HCT116 (cell line): ENCODE measurements around the gene UPB1. TPM values are rescaled to one million over a fixed set of nuclear protein-coding genes. Genes with fewer than 3 reads are reported as not detected.
"Not testable (repeated sequence)": the region's sequence is repeated elsewhere in the genome, so short reads cannot be mapped to it uniquely, and the experiment has no call there.

Source experiments
- ATAC-seq: fragments of 200-7000 bp; cut with Tn5 transposase; 2 replicates; pipeline ENCODE4 v1.9.1; 2020; ENCODE audit warnings: mild to moderate bottlenecking, moderate library complexity
- BruUV-seq: library from RNA; stranded (reverse); fragments of 400-500 nt; replicated peaks from 2 replicates; lab custom pipeline; 2021; lab: Mats Ljungman, UMichigan
- CTCF ChIA-PET: fragments of 300-600 bp; sonication (Branson Sonifier 250); formaldehyde crosslinking; loops from one replicate; lab custom pipeline; 2021; ENCODE audit warnings: antibody characterized with exemption; lab: Charles Lee
- POLR2A ChIA-PET: fragments of 300-600, 350-600 bp; sonication (Branson Sonifier 250); formaldehyde crosslinking; loops from one replicate; lab custom pipeline; 2021; ENCODE audit warnings: antibody characterized with exemption; lab: Charles Lee
- RAD21 ChIA-PET, 2 experiments: fragments of 300-600 bp; sonication (Branson Sonifier 250); formaldehyde crosslinking; loops; one replicate each; lab custom pipeline; 2023; ENCODE audit warnings: low total read pairs in 2 of 2; ENCODE audit not compliant: uncharacterized antibody in 2 of 2, unreplicated experiment in 2 of 2, low non-redundant PET in 1 of 2; lab: Charles Lee
- DNase-seq: peaks from one replicate; pipeline ENCODE4 v3.0.0-alpha.2; 2010; ENCODE audit warnings: low read depth, low spot score
- H2AFZ ChIP-seq: fragments of 200-600 bp; shearing (Covaris generic), sonication (generic); 2 replicates; pipeline ENCODE4 v1.6.1; 2017; ENCODE audit warnings: low read depth, mixed run types, mixed read lengths, antibody characterized with exemption, low read length; ENCODE audit not compliant: poor library complexity, severe bottlenecking
- H3K27ac ChIP-seq: 2 replicates; pipeline ENCODE4 v1.5.1; 2012; ENCODE audit warnings: low read depth, low read length
- H3K27me3 ChIP-seq: fragments of 200-600 bp; sonication (generic); 2 replicates; pipeline ENCODE4 v1.6.1; 2016; ENCODE audit warnings: mixed run types, low read length, mixed read lengths; ENCODE audit not compliant: insufficient read depth
- H3K36me3 ChIP-seq, 2 experiments: fragments of 200-500 bp in 1 of 2; fragments of 200-600 bp in 1 of 2; sonication (Bioruptor generic) in 1 of 2; sonication (generic) in 1 of 2; 2 replicates each; pipeline versions ENCODE4 v1.5.1 to v1.6.1; 2014 to 2016; ENCODE audit warnings: low read length in 2 of 2, inconsistent platforms in 1 of 2, mixed read lengths in 1 of 2, mixed run types in 1 of 2; ENCODE audit not compliant: insufficient read depth in 2 of 2, control insufficient read depth in 1 of 2
- H3K4me1 ChIP-seq, 2 experiments: fragments of 200-600 bp in 1 of 2; sonication (generic) in 1 of 2; 2 replicates each; pipeline versions ENCODE4 v1.5.1 to v1.6.1; 2012 to 2017; ENCODE audit warnings: low read length in 2 of 2, inconsistent platforms in 1 of 2, mild to moderate bottlenecking in 1 of 2, mixed read lengths in 1 of 2, mixed run types in 1 of 2, moderate library complexity in 1 of 2; ENCODE audit not compliant: insufficient read depth in 2 of 2, control insufficient read depth in 1 of 2
- H3K4me2 ChIP-seq: fragments of 200-600 bp; sonication (generic); 2 replicates; pipeline ENCODE4 v1.6.1; 2017; ENCODE audit warnings: mixed run types, low read length, mixed read lengths
- H3K4me3 ChIP-seq, 2 experiments: fragments of 200-600 bp in 1 of 2; sonication (generic) in 1 of 2; replicated peaks in 1 of 2; 2 replicates each; pipeline ENCODE4 v1.5.1; 2011 to 2016; ENCODE audit warnings: low read length in 2 of 2, control low read depth in 1 of 2, low read depth in 1 of 2, mild to moderate bottlenecking in 1 of 2, mixed read lengths in 1 of 2, mixed run types in 1 of 2
- H3K79me2 ChIP-seq: fragments of 200-600 bp; sonication (generic); 2 replicates; pipeline ENCODE4 v1.6.1; 2017; ENCODE audit warnings: mild to moderate bottlenecking, mixed run types, low read length, moderate library complexity, mixed read lengths; ENCODE audit not compliant: insufficient read depth
- H3K9ac ChIP-seq: fragments of 200-600 bp; sonication (generic); 2 replicates; pipeline ENCODE4 v1.6.1; 2016; ENCODE audit warnings: low read length, mixed read lengths
- H3K9me2 ChIP-seq: fragments of 200-600 bp; sonication (generic), shearing (Covaris generic); 2 replicates; pipeline ENCODE4 v1.6.1; 2017; ENCODE audit warnings: mixed run types, mild to moderate bottlenecking, moderate library complexity; ENCODE audit not compliant: insufficient read depth
- H3K9me3 ChIP-seq, 2 experiments: fragments of 200-500 bp in 1 of 2; fragments of 200-600 bp in 1 of 2; sonication (Bioruptor generic) in 1 of 2; sonication (generic) in 1 of 2; 2 replicates each; pipeline ENCODE4 v1.6.1; 2014 to 2017; ENCODE audit warnings: low read length in 2 of 2, mixed read lengths in 2 of 2, inconsistent platforms in 1 of 2, low read depth in 1 of 2, mild to moderate bottlenecking in 1 of 2, mixed run types in 1 of 2, moderate library complexity in 1 of 2; ENCODE audit not compliant: control insufficient read depth in 1 of 2, insufficient read depth in 1 of 2
- H4K20me1 ChIP-seq: fragments of 200-600 bp; sonication (generic), shearing (Covaris generic); 2 replicates; pipeline ENCODE4 v1.6.1; 2017; ENCODE audit warnings: mixed run types, mild to moderate bottlenecking, moderate library complexity; ENCODE audit not compliant: insufficient read depth
- ELF1 ChIP-seq: IDR thresholded peaks from 2 replicates; pipeline ENCODE4 v1.6.1; 2012; ENCODE audit warnings: low read depth, borderline replicate concordance
- EZH2phosphoT487 ChIP-seq: fragments of 200-600 bp; IDR thresholded peaks from 2 replicates; pipeline ENCODE4 v1.6.1; 2018; ENCODE audit warnings: antibody characterized with exemption, borderline replicate concordance
- FOSL1 ChIP-seq: IDR thresholded peaks from 2 replicates; pipeline ENCODE4 v1.6.1; 2012; ENCODE audit warnings: low read depth
- JUND ChIP-seq: IDR thresholded peaks from 2 replicates; pipeline ENCODE4 v1.6.1; 2012
- POLR2AphosphoS5 ChIP-seq: IDR thresholded peaks from 2 replicates; pipeline ENCODE4 v1.6.1; 2011; ENCODE audit warnings: mild to moderate bottlenecking, low read depth, low read length, moderate library complexity
- YY1 ChIP-seq: IDR thresholded peaks from 2 replicates; pipeline ENCODE4 v1.6.1; 2011; ENCODE audit warnings: low read length, low read depth, moderate library complexity, mild to moderate bottlenecking; ENCODE audit not compliant: insufficient replicate concordance; ENCODE audit errors: extremely low read depth
- ZBTB33 ChIP-seq: IDR thresholded peaks from 2 replicates; pipeline ENCODE4 v1.6.1; 2011; ENCODE audit warnings: mild to moderate bottlenecking, low read length, moderate library complexity; ENCODE audit not compliant: insufficient replicate concordance; ENCODE audit errors: extremely low read depth
- ZFX ChIP-seq: fragments of 450-650 bp; IDR thresholded peaks from 2 replicates; pipeline ENCODE4 v1.6.1; 2017
- ZNF274 ChIP-seq: fragments of 200-500 bp; sonication (Bioruptor generic); IDR thresholded peaks from 2 replicates; pipeline ENCODE4 v1.6.1; 2014; ENCODE audit warnings: mild to moderate bottlenecking, low read depth, low read length, inconsistent platforms
- intact Hi-C: fragments of 100-400 bp; cut with micrococcal nuclease; formaldehyde crosslinking; loops from 2 replicates; pipeline ENCODE4 v1.10.0; 2022
- total RNA-seq: library from RNA; stranded (reverse); gene quantifications from one replicate; pipeline ENCODE4 v1.2.1, GENCODE V29; 2021; ENCODE audit not compliant: unreplicated experiment

UPB1 gene
- total RNA-seq, 1 experiment from 2014 or later: 0.27 TPM

- TF ChIP-seq ZBTB33: no peak
- TF ChIP-seq FOSL1: no peak
- no peak for TF ChIP-seq EZH2phosphoT487
- TF ChIP-seq ZFX: no peak
- no peak for TF ChIP-seq YY1
- TF ChIP-seq ZNF274: no peak
- TF ChIP-seq, all 23 proteins: peak for 0
Measured at GRCh38 chr22:24489011-24489410, 6.1 kb upstream of the UPB1 start (continued).

GRCh38 chr22:24489434-24489833 lies 5.7 kb upstream of the UPB1 start:
- H3K79me2 ChIP-seq, H2AFZ ChIP-seq, POLR2A ChIA-PET, H3K9me2 ChIP-seq, H3K9me3 ChIP-seq, BruUV-seq, CTCF ChIA-PET, H3K4me3 ChIP-seq, intact Hi-C loops, RAD21 ChIA-PET, H3K27ac ChIP-seq, ATAC-seq, H3K36me3 ChIP-seq, H4K20me1 ChIP-seq, H3K4me1 ChIP-seq, H3K27me3 ChIP-seq, DNase-seq, H3K4me2 ChIP-seq, H3K9ac ChIP-seq: not testable (repeated sequence)

- ChIA-PET POLR2A (no interaction called here), CTCF (no interaction called here), RAD21 (no interaction called here)
- no peak overlapping the region for H3K27ac ChIP-seq
- BruUV-seq: no TSS peak
- no peak overlapping the region for H3K9ac ChIP-seq
- no peak for TF ChIP-seq ELF1
- no peak for TF ChIP-seq JUND
- TF ChIP-seq ZFX: no peak
- TF ChIP-seq EZH2phosphoT487: no peak
- TF ChIP-seq YY1: no peak
- TF ChIP-seq POLR2AphosphoS5: no peak
- H3K27me3 ChIP-seq: no peaks in the 10 kb centered on the region
- H3K36me3 ChIP-seq: no peaks in the 10 kb centered on the region
- no peaks in the 10 kb centered on the region for H3K9me3 ChIP-seq
- no peaks in the 10 kb centered on the region for H3K79me2 ChIP-seq
- no peak for ATAC-seq
- intact Hi-C loops: no loop called here
- H2AFZ ChIP-seq: no peak overlapping the region
- no peaks in the 10 kb centered on the region for H3K4me1 ChIP-seq
- no peak overlapping the region for H3K4me3 ChIP-seq
- no peaks in the 10 kb centered on the region for H3K9me2 ChIP-seq
- H4K20me1 ChIP-seq: no peaks in the 10 kb centered on the region
- H3K4me2 ChIP-seq: no peak overlapping the region
- no peak for DNase-seq
Measured at GRCh38 chr22:24492391-24492790, 2.7 kb upstream of the UPB1 start.
